ENCODE measurements around the gene LSM12. TPM values are rescaled to one million over a fixed set of nuclear protein-coding genes. Genes with fewer than 3 reads are reported as not detected.

The LSM12 gene
- total and polyA plus RNA-seq, 2 of the 8 experiments (the other 6 are each of a cell fraction or from before 2014, with no cell fraction given) = 69.8 to 142 TPM

GRCh38 chr17:44000871-44001460 lies 65.5 kb downstream of the LSM12 start (continued):
- no peak for TF ChIP-seq CTCF (IDR thresholded peaks at IDR 0.05; ENCODE audit: control extremely low read depth in 1 of 3, insufficient read depth in 1 of 3, low read depth in 1 of 3, low read length in 3 of 3)

Measured in H1 (cell line).